Endothelial cell of umbilical vein (primary cell): ENCODE results near the gene PIK3AP1.

ENCODE experiments used
- EZH2 ChIP-seq: IDR thresholded peaks from 2 replicates; pipeline ENCODE4 v1.6.1; 2012; ENCODE audit warnings: borderline replicate concordance, low read depth, mild to moderate bottlenecking, moderate library complexity, low read length, inconsistent platforms; ENCODE audit not compliant: severe bottlenecking
- FOS ChIP-seq: IDR thresholded peaks from 2 replicates; pipeline ENCODE4 v1.6.1; 2011; ENCODE audit warnings: mild to moderate bottlenecking, low read length, moderate library complexity, borderline replicate concordance; ENCODE audit not compliant: insufficient read depth
- GATA2 ChIP-seq: IDR thresholded peaks from 2 replicates; pipeline ENCODE4 v1.7.0; 2011; ENCODE audit warnings: low read depth, mild to moderate bottlenecking, moderate library complexity, mixed read lengths, low read length; ENCODE audit not compliant: insufficient read length, insufficient read depth
- JUN ChIP-seq: IDR thresholded peaks from 2 replicates; pipeline ENCODE4 v1.6.1; 2011; ENCODE audit warnings: borderline replicate concordance, low read depth; ENCODE audit not compliant: insufficient read length, insufficient read depth
- MAX ChIP-seq: IDR thresholded peaks from 2 replicates; pipeline ENCODE4 v1.6.1; 2011; ENCODE audit not compliant: insufficient read depth, insufficient read length
- MYC ChIP-seq: IDR thresholded peaks from one replicate; pipeline ENCODE4 v1.6.1; 2011; ENCODE audit warnings: mild to moderate bottlenecking, low read depth, low read length
- POLR2A ChIP-seq: IDR thresholded peaks from 2 replicates; pipeline ENCODE4 v1.6.1; 2012; ENCODE audit warnings: low read depth, mild to moderate bottlenecking, control low read depth, low read length
- POLR2AphosphoS5 ChIP-seq: IDR thresholded peaks from 2 replicates; pipeline ENCODE4 v1.6.1; 2012; ENCODE audit warnings: low read depth, mild to moderate bottlenecking, control low read depth, low read length, moderate library complexity; ENCODE audit not compliant: insufficient read depth
- TF ChIP-seq, protein P1 (sequence below), 2 donors: IDR thresholded peaks; 1 replicate in 1 of 2; 2 replicates in 1 of 2; pipeline ENCODE4 v1.5.1; 2011; ENCODE audit warnings: low read length in 2 of 2, mild to moderate bottlenecking in 2 of 2, moderate library complexity in 2 of 2, control low read depth in 1 of 2, inconsistent platforms in 1 of 2, low read depth in 1 of 2; ENCODE audit not compliant: insufficient read depth in 1 of 2; ENCODE audit errors: extremely low read depth in 1 of 2

DNA sequence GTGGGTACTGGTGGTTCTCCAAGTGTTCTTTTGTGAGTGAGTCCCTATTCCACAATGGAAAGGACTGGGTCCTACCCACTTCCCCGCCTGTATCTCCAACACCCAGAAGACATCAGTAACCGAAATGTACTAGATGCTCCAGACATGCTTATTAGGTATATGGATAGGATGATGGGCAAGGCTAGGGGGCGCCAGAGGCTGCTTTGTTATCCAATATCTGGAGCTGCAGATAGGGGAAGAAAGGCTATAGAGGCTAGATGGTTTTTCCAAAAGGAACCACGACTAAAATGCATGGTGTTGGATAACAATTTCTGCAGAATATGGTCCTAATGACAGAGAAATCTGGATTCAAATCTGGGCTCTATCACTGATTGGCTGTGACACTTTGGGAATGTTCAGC, 77.3 kb downstream of the PIK3AP1 start:
- TF ChIP-seq GATA2: no peak
- TF ChIP-seq, protein P1, sequence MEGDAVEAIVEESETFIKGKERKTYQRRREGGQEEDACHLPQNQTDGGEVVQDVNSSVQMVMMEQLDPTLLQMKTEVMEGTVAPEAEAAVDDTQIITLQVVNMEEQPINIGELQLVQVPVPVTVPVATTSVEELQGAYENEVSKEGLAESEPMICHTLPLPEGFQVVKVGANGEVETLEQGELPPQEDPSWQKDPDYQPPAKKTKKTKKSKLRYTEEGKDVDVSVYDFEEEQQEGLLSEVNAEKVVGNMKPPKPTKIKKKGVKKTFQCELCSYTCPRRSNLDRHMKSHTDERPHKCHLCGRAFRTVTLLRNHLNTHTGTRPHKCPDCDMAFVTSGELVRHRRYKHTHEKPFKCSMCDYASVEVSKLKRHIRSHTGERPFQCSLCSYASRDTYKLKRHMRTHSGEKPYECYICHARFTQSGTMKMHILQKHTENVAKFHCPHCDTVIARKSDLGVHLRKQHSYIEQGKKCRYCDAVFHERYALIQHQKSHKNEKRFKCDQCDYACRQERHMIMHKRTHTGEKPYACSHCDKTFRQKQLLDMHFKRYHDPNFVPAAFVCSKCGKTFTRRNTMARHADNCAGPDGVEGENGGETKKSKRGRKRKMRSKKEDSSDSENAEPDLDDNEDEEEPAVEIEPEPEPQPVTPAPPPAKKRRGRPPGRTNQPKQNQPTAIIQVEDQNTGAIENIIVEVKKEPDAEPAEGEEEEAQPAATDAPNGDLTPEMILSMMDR (IDR thresholded peaks at IDR 0.05; ENCODE audit: extremely low read depth in 1 of 2, insufficient read depth in 1 of 2, low read depth in 1 of 2, low read length in 2 of 2): peak; percentile 12 to 24
- no peak for TF ChIP-seq POLR2A
- no peak for TF ChIP-seq FOS
- no peak for TF ChIP-seq POLR2AphosphoS5
- no peak for TF ChIP-seq MYC
- TF ChIP-seq MAX: no peak
- no peak for TF ChIP-seq EZH2
- no peak for TF ChIP-seq JUN
